MCF 10A (cell line): Measurements from ENCODE around the gene HES5. TPM values are rescaled to one million over a fixed set of nuclear protein-coding genes. Genes with fewer than 3 reads are reported as not detected.
A peak's percentile ranks its signal among the peaks of the same experiment; 100 is the strongest.

ENCODE experiments used
- BruUV-seq: library from RNA; stranded (reverse); fragments of 400-500 nt; replicated peaks from 2 replicates; lab custom pipeline; 2021; lab: Mats Ljungman, UMichigan
- CTCF ChIA-PET: fragments of 300-600 bp; sonication (Branson Sonifier 250); formaldehyde crosslinking; extraction: SDS; loops from one replicate; lab custom pipeline; 2021; ENCODE audit warnings: antibody characterized with exemption, inconsistent platforms; lab: Yijun Ruan, JAX
- POLR2A ChIA-PET: fragments of 300-600, 350-650 bp; sonication (Branson Sonifier 250); formaldehyde crosslinking; extraction: SDS; loops from one replicate; lab custom pipeline; 2020; ENCODE audit warnings: antibody characterized with exemption, inconsistent platforms; lab: Yijun Ruan, JAX
- DNase-seq: peaks from one replicate; pipeline ENCODE4 v3.0.0-alpha.2; 2018; ENCODE audit not compliant: unreplicated experiment
- H3K27ac Mint-ChIP-seq: one replicate; pipeline ENCODE4 v1.8.0; 2022; ENCODE audit warnings: mild to moderate bottlenecking, low read depth, mixed read lengths; ENCODE audit not compliant: unreplicated experiment
- H3K27me3 Mint-ChIP-seq: one replicate; pipeline ENCODE4 v1.8.0; 2022; ENCODE audit warnings: mixed read lengths; ENCODE audit not compliant: insufficient read depth, unreplicated experiment
- H3K36me3 Mint-ChIP-seq: one replicate; pipeline ENCODE4 v1.8.0; 2022; ENCODE audit warnings: mild to moderate bottlenecking, moderate library complexity, mixed read lengths; ENCODE audit not compliant: insufficient read depth, unreplicated experiment
- H3K4me1 Mint-ChIP-seq: one replicate; pipeline ENCODE4 v1.8.0; 2022; ENCODE audit warnings: mixed read lengths; ENCODE audit not compliant: insufficient read depth, unreplicated experiment
- H3K4me3 Mint-ChIP-seq: one replicate; pipeline ENCODE4 v1.8.0; 2022; ENCODE audit warnings: mild to moderate bottlenecking, moderate library complexity, mixed read lengths; ENCODE audit not compliant: unreplicated experiment
- H3K9me3 Mint-ChIP-seq: one replicate; pipeline ENCODE4 v1.8.0; 2022; ENCODE audit warnings: mixed read lengths; ENCODE audit not compliant: unreplicated experiment
- CTCF ChIP-seq: fragments of 200-600 bp; IDR thresholded peaks from one replicate; pipeline ENCODE4 v1.8.0; 2022; ENCODE audit warnings: antibody characterized with exemption, mild to moderate bottlenecking; ENCODE audit not compliant: unreplicated experiment
- intact Hi-C: fragments of 100-400 bp; cut with micrococcal nuclease; formaldehyde crosslinking; loops from 2 replicates; pipeline ENCODE4 v1.14.1; 2022
- total RNA-seq: library from RNA; stranded (reverse); gene quantifications from 2 replicates; pipeline ENCODE4 v1.2.3, GENCODE V29; 2022

The HES5 gene
- total RNA-seq, 1 experiment from 2014 or later, result not detected

- peaks cover 6% of the 10 kb centered on the region for H3K36me3 Mint-ChIP-seq
- no peaks in the 10 kb centered on the region for H3K9me3 Mint-ChIP-seq
- ChIA-PET CTCF (interaction anchor here (0.6 to 1.7 kb wide), 5 partner anchors 15 to 892 kb away, joined by 3 to 9 read pairs (median 3); no protein-coding TSS in a partner anchor), POLR2A (interaction anchor here (1.0 to 3.6 kb wide), 3 partner anchors 14 to 142 kb away, joined by 5 to 17 read pairs (median 11); partner anchors contain the start of genes MORN1 and RER1)
- no peak overlapping the region for H3K4me3 Mint-ChIP-seq
- BruUV-seq, result no TSS peak
- no peak overlapping the region for H3K27ac Mint-ChIP-seq
- no peak for DNase-seq
- no peak for TF ChIP-seq CTCF
- intact Hi-C loops, result loop anchor here (1.0 kb wide), 1 partner anchor 14 kb away; no protein-coding TSS in a partner anchor
- peaks cover 44% of the 10 kb centered on the region for H3K4me1 Mint-ChIP-seq
- no peaks in the 10 kb centered on the region for H3K27me3 Mint-ChIP-seq
Observed at GRCh38 chr1:2532485-2533160, 2.6 kb upstream of the HES5 start.

- POLR2A ChIA-PET, result interaction anchor here (0.7 to 1.7 kb wide), 3 partner anchors 15 to 102 kb away, joined by 4 to 9 read pairs (median 6); no protein-coding TSS in a partner anchor
- Mint-ChIP-seq H3K4me3 (no peak overlapping the region), H3K27me3 (no peaks in the 10 kb centered on the region), H3K4me1 (peaks cover 38% of the 10 kb centered on the region), H3K36me3 (peaks cover 6% of the 10 kb centered on the region), H3K27ac (peak overlapping the region; percentile 57), H3K9me3 (no peaks in the 10 kb centered on the region)
- CTCF ChIA-PET, result interaction anchor here (0.6 to 1.5 kb wide), 8 partner anchors 12 to 1172 kb away, joined by 3 to 6 read pairs (median 4); no protein-coding TSS in a partner anchor
- DNase-seq, result peak; percentile 72
- intact Hi-C loops, result no loop called here
- no peak for TF ChIP-seq CTCF
- no TSS peak for BruUV-seq
Observed at GRCh38 chr1:2530513-2531361, 674 bp upstream of the HES5 start.

- Mint-ChIP-seq H3K36me3 (peaks cover 6% of the 10 kb centered on the region), H3K27ac (no peak overlapping the region), H3K27me3 (no peaks in the 10 kb centered on the region), H3K4me1 (peaks cover 38% of the 10 kb centered on the region), H3K4me3 (no peak overlapping the region), H3K9me3 (no peaks in the 10 kb centered on the region)
- ChIA-PET POLR2A (no interaction called here), CTCF (interaction anchor here (0.9 kb wide), 1 partner anchor 19 kb away, joined by 3 read pairs; no protein-coding TSS in a partner anchor)
- no peak for TF ChIP-seq CTCF
- intact Hi-C loops, result no loop called here
- DNase-seq, result no peak
- BruUV-seq, result no TSS peak
Observed at GRCh38 chr1:2528966-2529783, 888 bp downstream of the HES5 start.
